ENCODE data around the gene ADGRV1. TPM values are rescaled to one million over a fixed set of nuclear protein-coding genes. Genes with fewer than 3 reads are reported as not detected.

Gene ADGRV1
- total RNA-seq, 1 experiment from 2014 or later = 64.8 TPM

DNA sequence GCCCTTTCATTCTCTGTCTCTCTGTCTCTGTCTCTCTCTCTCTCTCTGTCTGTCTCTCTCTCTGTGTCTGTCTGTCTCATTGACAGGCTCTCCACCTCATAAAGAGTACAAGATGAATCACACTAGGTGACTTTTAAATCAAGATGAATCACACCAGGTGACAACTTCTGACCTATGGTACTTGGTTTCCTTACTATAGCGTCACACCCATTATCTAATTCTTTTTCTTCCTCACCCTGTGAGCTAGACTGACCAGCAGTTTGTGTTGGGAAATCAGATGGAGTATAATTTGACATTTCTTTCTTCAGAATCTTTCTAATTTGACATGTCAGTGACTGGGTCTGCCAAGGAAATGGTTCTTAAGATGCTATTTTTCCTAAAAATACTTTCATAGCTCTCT is 591.6 kb downstream of the ADGRV1 start:
- H3K9me3 ChIP-seq (ENCODE audit: control insufficient read depth, low read depth, low read length) = no peaks in the 10 kb centered on the region
- H3K79me1 ChIP-seq (ENCODE audit: insufficient read depth, low read depth, low read length, poor library complexity, severe bottlenecking) = no peaks in the 10 kb centered on the region
- H4K8ac ChIP-seq (replicated peaks; ENCODE audit: insufficient read length, low read depth, low read length) = no peak overlapping the region
- Mint-ChIP-seq H3K4me1 (peaks cover 19 to 23% of the 10 kb centered on the region in 2 experiments), H3K4me3 (no peak overlapping the region), H3K27ac (no peak overlapping the region; a peak in 2 of 7 replicates), H3K36me3 (ENCODE audit: insufficient read depth in 1 of 3, low read depth in 3 of 3) (peaks cover 26 to 33% (median 26%) of the 10 kb centered on the region in 3 experiments), H3K9me3 (peaks cover 10 to 16% of the 10 kb centered on the region in 2 experiments; a peak in 4 of 5 replicates), H3K27me3 (ENCODE audit: low read depth) (no peaks in the 10 kb centered on the region)
- no peaks in the 10 kb centered on the region; the same call in 1 of the 2 replicates for H3K4me1 ChIP-seq (ENCODE audit: insufficient read depth, low read length)
- no peak overlapping the region for H3K56ac ChIP-seq (ENCODE audit: insufficient read length, low read depth, low read length)
- H2BK15ac ChIP-seq (ENCODE audit: low read depth, low read length) = no peak overlapping the region
- H2AK5ac ChIP-seq (ENCODE audit: insufficient read length, low read length) = no peak overlapping the region
- no peak overlapping the region for H3K23ac ChIP-seq (ENCODE audit: insufficient read length, low read depth, low read length)
- H3K27me3 ChIP-seq (ENCODE audit: insufficient read depth, low read length) = no peaks in the 10 kb centered on the region
- no peak overlapping the region for H3K27ac ChIP-seq (ENCODE audit: insufficient read length, low read depth, low read length)
- H4K5ac ChIP-seq (ENCODE audit: insufficient read length, low read depth, low read length) = no peak overlapping the region
- no peaks in the 10 kb centered on the region for H3K23me2 ChIP-seq (ENCODE audit: insufficient read length, low read depth, low read length, poor library complexity, severe bottlenecking)
- no peak for DNase-seq
- no peak overlapping the region for H2BK12ac ChIP-seq (ENCODE audit: insufficient read length, low read depth, low read length)
- H3K4me2 ChIP-seq (ENCODE audit: insufficient read depth, insufficient read length, low read length) = no peak overlapping the region
- no CpG with 5 or more reads among the region's 1 CpG for WGBS (ENCODE audit: extremely low coverage, insufficient read length, low lambda C conversion rate)
- no peak overlapping the region for H2BK20ac ChIP-seq (ENCODE audit: low read depth, low read length, poor library complexity, severe bottlenecking)
- H2BK5ac ChIP-seq (ENCODE audit: insufficient read length, low read length) = no peak overlapping the region
- no peak overlapping the region for H2BK120ac ChIP-seq (ENCODE audit: low read depth, low read length, poor library complexity, severe bottlenecking)
- no peak overlapping the region for H3K4ac ChIP-seq (ENCODE audit: low read depth, low read length)
- H3K18ac ChIP-seq (ENCODE audit: insufficient read length, low read depth, low read length) = no peak overlapping the region
- no peaks in the 10 kb centered on the region for H3K79me2 ChIP-seq (ENCODE audit: insufficient read depth, low read length)
- no peaks in the 10 kb centered on the region for H4K20me1 ChIP-seq (ENCODE audit: control insufficient read depth, insufficient read depth, insufficient read length)
- TF ChIP-seq, protein P1, sequence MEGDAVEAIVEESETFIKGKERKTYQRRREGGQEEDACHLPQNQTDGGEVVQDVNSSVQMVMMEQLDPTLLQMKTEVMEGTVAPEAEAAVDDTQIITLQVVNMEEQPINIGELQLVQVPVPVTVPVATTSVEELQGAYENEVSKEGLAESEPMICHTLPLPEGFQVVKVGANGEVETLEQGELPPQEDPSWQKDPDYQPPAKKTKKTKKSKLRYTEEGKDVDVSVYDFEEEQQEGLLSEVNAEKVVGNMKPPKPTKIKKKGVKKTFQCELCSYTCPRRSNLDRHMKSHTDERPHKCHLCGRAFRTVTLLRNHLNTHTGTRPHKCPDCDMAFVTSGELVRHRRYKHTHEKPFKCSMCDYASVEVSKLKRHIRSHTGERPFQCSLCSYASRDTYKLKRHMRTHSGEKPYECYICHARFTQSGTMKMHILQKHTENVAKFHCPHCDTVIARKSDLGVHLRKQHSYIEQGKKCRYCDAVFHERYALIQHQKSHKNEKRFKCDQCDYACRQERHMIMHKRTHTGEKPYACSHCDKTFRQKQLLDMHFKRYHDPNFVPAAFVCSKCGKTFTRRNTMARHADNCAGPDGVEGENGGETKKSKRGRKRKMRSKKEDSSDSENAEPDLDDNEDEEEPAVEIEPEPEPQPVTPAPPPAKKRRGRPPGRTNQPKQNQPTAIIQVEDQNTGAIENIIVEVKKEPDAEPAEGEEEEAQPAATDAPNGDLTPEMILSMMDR (conservative IDR thresholded peaks at IDR 0.05) = no peak
- no peak overlapping the region for H3K9ac ChIP-seq (ENCODE audit: extremely low read depth, insufficient read length, low read length)
- H2AFZ ChIP-seq (ENCODE audit: low read length) = no peak overlapping the region
- no peak overlapping the region for H3K14ac ChIP-seq (ENCODE audit: insufficient read depth, low read length)
- H3T11ph ChIP-seq (ENCODE audit: low read length) = no peak overlapping the region
- H4K91ac ChIP-seq (ENCODE audit: insufficient read length, low read depth, low read length) = no peak overlapping the region

Data from H9 (cell line).